ENCODE results near the gene NCK2. TPM values are rescaled to one million over a fixed set of nuclear protein-coding genes. Genes with fewer than 3 reads are reported as not detected.

Gene NCK2
- polyA plus RNA-seq, 1 of the 3 experiments (the other 2 are of a cell fraction) = 42.8 TPM

DNA sequence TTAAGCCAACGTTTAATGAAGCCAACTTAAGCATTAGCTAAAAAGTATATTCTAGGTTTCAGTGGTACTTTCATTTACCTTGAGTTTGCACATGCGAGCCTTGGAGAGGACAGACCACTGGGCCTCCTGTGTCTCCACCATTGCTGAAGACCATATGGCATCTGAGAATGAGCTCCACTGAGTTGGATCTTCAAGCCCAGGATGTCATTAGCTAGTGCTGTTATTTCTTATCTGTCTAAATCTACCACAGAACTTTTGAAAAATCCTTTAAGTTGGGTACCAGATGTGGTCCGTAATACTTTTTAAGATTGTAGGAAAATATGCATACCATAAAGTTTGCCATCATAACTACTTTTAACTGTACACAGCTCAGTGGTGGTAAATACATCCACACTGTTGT is 161.8 kb downstream of the NCK2 start:
- Histone ChIP-seq H3K4me3 (ENCODE audit: low read depth in 2 of 2, low read length in 1 of 2) (no peak overlapping the region), H3K9me2 (no peaks in the 10 kb centered on the region), H3F3A (replicated peaks; ENCODE audit: insufficient read depth) (no peaks in the 10 kb centered on the region), H3K9ac (no peak overlapping the region), H2AFZ (ENCODE audit: low read depth) (no peak overlapping the region), H3K4me1 (ENCODE audit: control insufficient read depth in 1 of 2, insufficient read depth in 2 of 2, low read depth in 1 of 2, low read length in 1 of 2) (no peaks in the 10 kb centered on the region), H3K27ac (ENCODE audit: low read depth in 2 of 2, low read length in 1 of 2) (no peak overlapping the region), H3K9me3 (no peaks in the 10 kb centered on the region), H3K79me2 (ENCODE audit: insufficient read depth) (no peaks in the 10 kb centered on the region), H3K4me2 (no peak overlapping the region), H4K20me1 (ENCODE audit: insufficient read depth) (no peaks in the 10 kb centered on the region), H3K36me3 (replicated peaks in 1 of 2; ENCODE audit: control insufficient read depth in 1 of 2, insufficient read depth in 2 of 2, low read length in 1 of 2) (no peaks in the 10 kb centered on the region), H3K27me3 (ENCODE audit: insufficient read depth) (no peaks in the 10 kb centered on the region)
- ChIA-PET CTCF (no interaction called here), POLR2A (no interaction called here)
- no peak for TF ChIP-seq RAD21 (IDR thresholded peaks at IDR 0.05; ENCODE audit: low read length)
- TF ChIP-seq TCF12 (IDR thresholded peaks at IDR 0.05) = no peak
- TF ChIP-seq, protein P1, sequence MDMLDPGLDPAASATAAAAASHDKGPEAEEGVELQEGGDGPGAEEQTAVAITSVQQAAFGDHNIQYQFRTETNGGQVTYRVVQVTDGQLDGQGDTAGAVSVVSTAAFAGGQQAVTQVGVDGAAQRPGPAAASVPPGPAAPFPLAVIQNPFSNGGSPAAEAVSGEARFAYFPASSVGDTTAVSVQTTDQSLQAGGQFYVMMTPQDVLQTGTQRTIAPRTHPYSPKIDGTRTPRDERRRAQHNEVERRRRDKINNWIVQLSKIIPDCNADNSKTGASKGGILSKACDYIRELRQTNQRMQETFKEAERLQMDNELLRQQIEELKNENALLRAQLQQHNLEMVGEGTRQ (IDR thresholded peaks at IDR 0.05; ENCODE audit: borderline replicate concordance, low read depth, low read length) = no peak
- TF ChIP-seq YY1 (IDR thresholded peaks at IDR 0.05; ENCODE audit: low read depth) = no peak
- no peak for TF ChIP-seq PBX3 (IDR thresholded peaks at IDR 0.05)
- TF ChIP-seq MXI1 (IDR thresholded peaks at IDR 0.05; ENCODE audit: low read depth, low read length) = no peak
- no peak for TF ChIP-seq ELF1 (IDR thresholded peaks at IDR 0.05)
- TF ChIP-seq POLR2AphosphoS5 (IDR thresholded peaks at IDR 0.05; ENCODE audit: low read depth, low read length) = no peak
- no peak for TF ChIP-seq GABPA (IDR thresholded peaks at IDR 0.05; ENCODE audit: low read depth)
- TF ChIP-seq TAF1 (IDR thresholded peaks at IDR 0.05; ENCODE audit: borderline replicate concordance, low read depth, low read length) = no peak
- TF ChIP-seq TEAD4 (IDR thresholded peaks at IDR 0.05; ENCODE audit: borderline replicate concordance, insufficient read depth) = no peak
- no peak for TF ChIP-seq MEF2A (IDR thresholded peaks at IDR 0.05; ENCODE audit: borderline replicate concordance, low read depth)
- TF ChIP-seq EP300 (IDR thresholded peaks at IDR 0.05; ENCODE audit: borderline replicate concordance in 1 of 2, low read depth in 1 of 2, low read length in 1 of 2) = no peak
- TF ChIP-seq SIN3A (IDR thresholded peaks at IDR 0.05; ENCODE audit: borderline replicate concordance, low read depth, low read length) = no peak
- no peak for DNase-seq
- WGBS (ENCODE audit: low lambda C conversion rate) = 44% methylated on average over 3 of the region's 3 CpGs

GRCh38 chr2:105907184-105907583 is 162.5 kb downstream of the NCK2 start:
- Histone ChIP-seq H3K9me3 (no peaks in the 10 kb centered on the region), H3K4me3 (ENCODE audit: low read depth in 2 of 2, low read length in 1 of 2) (no peak overlapping the region), H3K4me1 (ENCODE audit: control insufficient read depth in 1 of 2, insufficient read depth in 2 of 2, low read depth in 1 of 2, low read length in 1 of 2) (no peaks in the 10 kb centered on the region), H3K9ac (no peak overlapping the region), H3F3A (replicated peaks; ENCODE audit: insufficient read depth) (no peaks in the 10 kb centered on the region), H2AFZ (ENCODE audit: low read depth) (no peak overlapping the region), H3K36me3 (replicated peaks in 1 of 2; ENCODE audit: control insufficient read depth in 1 of 2, insufficient read depth in 2 of 2, low read length in 1 of 2) (no peaks in the 10 kb centered on the region), H3K4me2 (no peak overlapping the region), H3K27me3 (ENCODE audit: insufficient read depth) (no peaks in the 10 kb centered on the region), H3K9me2 (no peaks in the 10 kb centered on the region), H3K79me2 (ENCODE audit: insufficient read depth) (no peaks in the 10 kb centered on the region), H3K27ac (ENCODE audit: low read depth in 2 of 2, low read length in 1 of 2) (no peak overlapping the region), H4K20me1 (ENCODE audit: insufficient read depth) (no peaks in the 10 kb centered on the region)
- WGBS (ENCODE audit: low lambda C conversion rate) = 39% methylated on average over 4 of the region's 4 CpGs
- ChIA-PET CTCF (interaction anchor here (0.9 kb wide), 1 partner anchor 12 kb away, joined by 3 read pairs; no protein-coding TSS in a partner anchor), POLR2A (no interaction called here)
- TF ChIP-seq, protein P2, sequence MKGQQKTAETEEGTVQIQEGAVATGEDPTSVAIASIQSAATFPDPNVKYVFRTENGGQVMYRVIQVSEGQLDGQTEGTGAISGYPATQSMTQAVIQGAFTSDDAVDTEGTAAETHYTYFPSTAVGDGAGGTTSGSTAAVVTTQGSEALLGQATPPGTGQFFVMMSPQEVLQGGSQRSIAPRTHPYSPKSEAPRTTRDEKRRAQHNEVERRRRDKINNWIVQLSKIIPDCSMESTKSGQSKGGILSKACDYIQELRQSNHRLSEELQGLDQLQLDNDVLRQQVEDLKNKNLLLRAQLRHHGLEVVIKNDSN (IDR thresholded peaks at IDR 0.05; ENCODE audit: borderline replicate concordance, low read depth) = no peak
- TF ChIP-seq MXI1 (IDR thresholded peaks at IDR 0.05; ENCODE audit: low read depth, low read length) (no peak), TEAD4 (IDR thresholded peaks at IDR 0.05; ENCODE audit: borderline replicate concordance, insufficient read depth) (no peak), JUND (IDR thresholded peaks at IDR 0.05) (no peak), RAD21 (IDR thresholded peaks at IDR 0.05; ENCODE audit: low read length) (no peak), POLR2AphosphoS5 (IDR thresholded peaks at IDR 0.05; ENCODE audit: low read depth, low read length) (no peak), GABPA (IDR thresholded peaks at IDR 0.05; ENCODE audit: low read depth) (no peak), RCOR1 (IDR thresholded peaks at IDR 0.05; ENCODE audit: low read length) (no peak)
- TF ChIP-seq, protein P3, sequence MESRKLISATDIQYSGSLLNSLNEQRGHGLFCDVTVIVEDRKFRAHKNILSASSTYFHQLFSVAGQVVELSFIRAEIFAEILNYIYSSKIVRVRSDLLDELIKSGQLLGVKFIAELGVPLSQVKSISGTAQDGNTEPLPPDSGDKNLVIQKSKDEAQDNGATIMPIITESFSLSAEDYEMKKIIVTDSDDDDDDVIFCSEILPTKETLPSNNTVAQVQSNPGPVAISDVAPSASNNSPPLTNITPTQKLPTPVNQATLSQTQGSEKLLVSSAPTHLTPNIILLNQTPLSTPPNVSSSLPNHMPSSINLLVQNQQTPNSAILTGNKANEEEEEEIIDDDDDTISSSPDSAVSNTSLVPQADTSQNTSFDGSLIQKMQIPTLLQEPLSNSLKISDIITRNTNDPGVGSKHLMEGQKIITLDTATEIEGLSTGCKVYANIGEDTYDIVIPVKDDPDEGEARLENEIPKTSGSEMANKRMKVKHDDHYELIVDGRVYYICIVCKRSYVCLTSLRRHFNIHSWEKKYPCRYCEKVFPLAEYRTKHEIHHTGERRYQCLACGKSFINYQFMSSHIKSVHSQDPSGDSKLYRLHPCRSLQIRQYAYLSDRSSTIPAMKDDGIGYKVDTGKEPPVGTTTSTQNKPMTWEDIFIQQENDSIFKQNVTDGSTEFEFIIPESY (IDR thresholded peaks at IDR 0.05; ENCODE audit: borderline replicate concordance, low read depth) = no peak
- TF ChIP-seq, protein P1 (IDR thresholded peaks at IDR 0.05; ENCODE audit: borderline replicate concordance, low read depth, low read length) = no peak
- TF ChIP-seq, protein P4, sequence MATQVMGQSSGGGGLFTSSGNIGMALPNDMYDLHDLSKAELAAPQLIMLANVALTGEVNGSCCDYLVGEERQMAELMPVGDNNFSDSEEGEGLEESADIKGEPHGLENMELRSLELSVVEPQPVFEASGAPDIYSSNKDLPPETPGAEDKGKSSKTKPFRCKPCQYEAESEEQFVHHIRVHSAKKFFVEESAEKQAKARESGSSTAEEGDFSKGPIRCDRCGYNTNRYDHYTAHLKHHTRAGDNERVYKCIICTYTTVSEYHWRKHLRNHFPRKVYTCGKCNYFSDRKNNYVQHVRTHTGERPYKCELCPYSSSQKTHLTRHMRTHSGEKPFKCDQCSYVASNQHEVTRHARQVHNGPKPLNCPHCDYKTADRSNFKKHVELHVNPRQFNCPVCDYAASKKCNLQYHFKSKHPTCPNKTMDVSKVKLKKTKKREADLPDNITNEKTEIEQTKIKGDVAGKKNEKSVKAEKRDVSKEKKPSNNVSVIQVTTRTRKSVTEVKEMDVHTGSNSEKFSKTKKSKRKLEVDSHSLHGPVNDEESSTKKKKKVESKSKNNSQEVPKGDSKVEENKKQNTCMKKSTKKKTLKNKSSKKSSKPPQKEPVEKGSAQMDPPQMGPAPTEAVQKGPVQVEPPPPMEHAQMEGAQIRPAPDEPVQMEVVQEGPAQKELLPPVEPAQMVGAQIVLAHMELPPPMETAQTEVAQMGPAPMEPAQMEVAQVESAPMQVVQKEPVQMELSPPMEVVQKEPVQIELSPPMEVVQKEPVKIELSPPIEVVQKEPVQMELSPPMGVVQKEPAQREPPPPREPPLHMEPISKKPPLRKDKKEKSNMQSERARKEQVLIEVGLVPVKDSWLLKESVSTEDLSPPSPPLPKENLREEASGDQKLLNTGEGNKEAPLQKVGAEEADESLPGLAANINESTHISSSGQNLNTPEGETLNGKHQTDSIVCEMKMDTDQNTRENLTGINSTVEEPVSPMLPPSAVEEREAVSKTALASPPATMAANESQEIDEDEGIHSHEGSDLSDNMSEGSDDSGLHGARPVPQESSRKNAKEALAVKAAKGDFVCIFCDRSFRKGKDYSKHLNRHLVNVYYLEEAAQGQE (IDR thresholded peaks at IDR 0.05; ENCODE audit: low read depth, low read length) = no peak
- DNase-seq = no peak

Measured in SK-N-SH (cell line).